Esophagus squamous epithelium (tissue), 5 donors: Measurements from ENCODE around the gene MED4. TPM values are rescaled to one million over a fixed set of nuclear protein-coding genes. Genes with fewer than 3 reads are reported as not detected.

Experiments used
- DNase-seq: peaks from one replicate; lab custom pipeline; 2025; lab: John Stamatoyannopoulos, UW
- H3K27ac ChIP-seq, 4 donors: fragments of 200-600 bp; sonication (generic); one replicate each; pipeline ENCODE4 v1.5.1; 2016 to 2019; ENCODE audit warnings: mild to moderate bottlenecking in 1 of 4
- H3K27me3 ChIP-seq, 4 donors: fragments of 200-600 bp; sonication (generic); 1 replicate in 3 of 4; 2 replicates in 1 of 4; pipeline versions ENCODE4 v1.5.1 to v1.6.0; 2017 to 2021; ENCODE audit warnings: antibody characterized with exemption in 1 of 4
- H3K36me3 ChIP-seq, 3 donors: fragments of 200-600 bp; sonication (generic); one replicate each; pipeline ENCODE4 v1.5.1; 2016 to 2019
- H3K4me1 ChIP-seq, 3 donors: fragments of 200-600 bp; sonication (generic); one replicate each; pipeline ENCODE4 v1.5.1; 2017 to 2019
- H3K4me3 ChIP-seq, 4 donors: fragments of 200-600 bp; sonication (generic); 1 replicate in 3 of 4; 2 replicates in 1 of 4; pipeline ENCODE4 v1.5.1; 2016 to 2019; ENCODE audit warnings: mild to moderate bottlenecking in 2 of 4, moderate library complexity in 1 of 4
- H3K9me3 ChIP-seq, 3 donors: fragments of 200-600 bp; sonication (generic); one replicate each; pipeline ENCODE4 v1.5.1; 2016 to 2019
- CTCF ChIP-seq, 6 experiments: fragments of 450-650 bp in 4 of 6; fragments of 200-600 bp in 2 of 6; sonication (generic) in 2 of 6; IDR thresholded peaks; one replicate each; pipeline ENCODE4 v1.5.1; 2016 to 2019; ENCODE audit warnings: antibody characterized with exemption in 6 of 6, mild to moderate bottlenecking in 4 of 6, moderate library complexity in 4 of 6
- POLR2A ChIP-seq, 4 donors: fragments of 450-650 bp; IDR thresholded peaks; one replicate each; pipeline ENCODE4 v1.6.1; 2017; ENCODE audit warnings: antibody characterized with exemption in 4 of 4, mild to moderate bottlenecking in 4 of 4, moderate library complexity in 3 of 4
- WGBS, 2 donors: methylation state at CpG; one replicate each; pipeline ENCODE4 v1.1.5; 2018; 5-methylcytosine and 5-hydroxymethylcytosine counted together
- intact Hi-C: fragments of 100-400 bp; cut with DNase I; formaldehyde crosslinking; loops from one replicate; pipeline ENCODE4 v1.15.0; 2022
- total RNA-seq, 4 donors: library from RNA; depleted of rRNA; stranded (reverse); fragments of >200 nt; gene quantifications; one replicate each; pipeline ENCODE4 v1.1.0, GENCODE V29; 2016
- donor health status: DM: yes; HTN: yes; CAD: no.

The MED4 gene
- total RNA-seq, 4 donors from 2014 or later = 21.5 to 39.9 (median 32.3) TPM

GRCh38 chr13:48040049-48040448 lies 54.9 kb downstream of the MED4 start:
- Histone ChIP-seq H3K27me3 (no peaks in the 10 kb centered on the region), H3K4me3 (no peak overlapping the region), H3K36me3 (peaks cover 0 to 19% (median 0%) of the 10 kb centered on the region in 3 donors), H3K9me3 (no peaks in the 10 kb centered on the region), H3K27ac (no peak overlapping the region), H3K4me1 (peaks cover 0 to 36% (median 14%) of the 10 kb centered on the region in 3 donors)
- no peak for DNase-seq
- no peak for TF ChIP-seq POLR2A (IDR thresholded peaks at IDR 0.05)
- TF ChIP-seq CTCF (IDR thresholded peaks at IDR 0.05) = no peak
- intact Hi-C loops = no loop called here

GRCh38 chr13:48038761-48039160 lies 56.1 kb downstream of the MED4 start:
- peak overlapping the region in 1 of 4 donors; percentile 84 for H3K4me3 ChIP-seq
- no peaks in the 10 kb centered on the region for H3K27me3 ChIP-seq
- H3K27ac ChIP-seq = peak overlapping the region in 2 of 4 donors; percentile 95 to 98
- DNase-seq = no peak
- intact Hi-C loops = no loop called here
- peaks cover 0 to 22% (median 0%) of the 10 kb centered on the region in 3 donors for H3K36me3 ChIP-seq
- H3K9me3 ChIP-seq = no peaks in the 10 kb centered on the region
- 100% methylated on average over 1 of the region's 1 CpG for WGBS, 2 donors
- TF ChIP-seq CTCF (IDR thresholded peaks at IDR 0.05) (no peak), POLR2A (IDR thresholded peaks at IDR 0.05) (no peak)
- peaks cover 0 to 36% (median 14%) of the 10 kb centered on the region in 3 donors for H3K4me1 ChIP-seq

GRCh38 chr13:48037346-48038173 lies 57.3 kb downstream of the MED4 start, which contains the start of gene NUDT15:
NUDT15 (plus strand) TSS chr13:48037726; CDS start chr13:48037747, 21 bp downstream.
- TF ChIP-seq POLR2A (IDR thresholded peaks at IDR 0.05) (peak in 2 of 4 donors; percentile 86 to 90), CTCF (IDR thresholded peaks at IDR 0.05) (peak; percentile 94 to 99 (median 97))
- intact Hi-C loops = no loop called here
- Histone ChIP-seq H3K27me3 (no peaks in the 10 kb centered on the region), H3K4me3 (peak within 1 kb of the TSS; percentile 61 to 84 (median 67)), H3K4me1 (peaks cover 0 to 36% (median 14%) of the 10 kb centered on the region in 3 donors), H3K27ac (peak within 1 kb of the TSS; percentile 95 to 98 (median 96)), H3K9me3 (no peaks in the 10 kb centered on the region), H3K36me3 (peaks cover 0 to 22% (median 0%) of the 10 kb centered on the region in 3 donors)
- DNase-seq = peak; percentile 75
- WGBS, 2 donors = 0% methylated on average over 15 to 21 of the region's 82 CpGs

- peaks cover 0 to 14% (median 0%) of the 10 kb centered on the region in 3 donors for H3K9me3 ChIP-seq
- intact Hi-C loops = no loop called here
- 84 to 86% methylated on average over 2 of the region's 2 CpGs for WGBS, 2 donors
- DNase-seq = no peak
- TF ChIP-seq POLR2A (IDR thresholded peaks at IDR 0.05) = no peak
- TF ChIP-seq CTCF (IDR thresholded peaks at IDR 0.05) = no peak
- H3K36me3 ChIP-seq = peaks cover 0 to 26% (median 0%) of the 10 kb centered on the region in 3 donors
- H3K4me1 ChIP-seq = peaks cover 0 to 9% (median 0%) of the 10 kb centered on the region in 3 donors
- H3K27me3 ChIP-seq = no peaks in the 10 kb centered on the region
- no peak overlapping the region for H3K27ac ChIP-seq
- no peak overlapping the region for H3K4me3 ChIP-seq
These were observed 65.0 kb downstream of the MED4 start for GRCh38 chr13:48029859-48030258.

- Histone ChIP-seq H3K9me3 (peaks cover 0 to 14% (median 0%) of the 10 kb centered on the region in 3 donors), H3K27ac (peak overlapping the region in 1 of 4 donors; percentile 9), H3K4me1 (peaks cover 0 to 9% (median 0%) of the 10 kb centered on the region in 3 donors), H3K27me3 (no peaks in the 10 kb centered on the region), H3K36me3 (peaks cover 0 to 23% (median 0%) of the 10 kb centered on the region in 3 donors), H3K4me3 (no peak overlapping the region)
- no peak for DNase-seq
- TF ChIP-seq POLR2A (IDR thresholded peaks at IDR 0.05) (no peak), CTCF (IDR thresholded peaks at IDR 0.05) (no peak)
- intact Hi-C loops = no loop called here
These were observed 66.8 kb downstream of the MED4 start for GRCh38 chr13:48028066-48028465.
